PFSK-1 (cell line): ENCODE data around the gene FARS2.

ENCODE experiments used
- POLR2AphosphoS5 ChIP-seq: IDR thresholded peaks from 2 replicates; pipeline ENCODE4 v1.6.1; 2012; ENCODE audit warnings: low read depth, mild to moderate bottlenecking, control low read depth, low read length, moderate library complexity
- TAF1 ChIP-seq: IDR thresholded peaks from 2 replicates; pipeline ENCODE4 v1.6.1; 2012; ENCODE audit warnings: low read length, control low read depth, borderline replicate concordance; ENCODE audit not compliant: insufficient read depth
- TF ChIP-seq, protein P1 (sequence below), 2 experiments: IDR thresholded peaks; 2 replicates each; pipeline versions ENCODE4 v1.6.1 to v1.8.0; 2011 to 2012; ENCODE audit warnings: low read depth in 2 of 2, low read length in 2 of 2, control low read depth in 1 of 2, inconsistent platforms in 1 of 2, mild to moderate bottlenecking in 1 of 2, moderate library complexity in 1 of 2; ENCODE audit not compliant: insufficient read depth in 1 of 2

DNA sequence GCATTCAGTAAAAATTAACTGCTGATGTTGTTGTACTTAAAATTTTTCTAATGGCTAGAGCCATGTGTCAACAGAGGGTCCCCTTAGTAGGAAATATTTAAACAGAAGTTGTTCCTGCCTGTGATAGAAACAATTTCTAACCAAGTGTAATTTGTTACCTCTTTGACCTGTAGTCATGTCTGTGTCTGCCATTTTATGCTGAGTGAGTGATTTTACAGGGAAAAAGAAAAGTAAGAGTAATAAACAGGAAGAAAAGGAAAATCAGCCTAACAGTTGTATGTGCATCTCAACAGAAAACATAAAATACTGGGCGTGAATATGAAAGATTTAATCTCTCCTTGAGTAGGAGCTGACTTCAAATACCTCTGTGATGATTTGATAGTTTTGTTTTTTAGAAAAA is 172.0 kb downstream of the FARS2 start:
- TF ChIP-seq POLR2AphosphoS5: no peak
- TF ChIP-seq, protein P1, sequence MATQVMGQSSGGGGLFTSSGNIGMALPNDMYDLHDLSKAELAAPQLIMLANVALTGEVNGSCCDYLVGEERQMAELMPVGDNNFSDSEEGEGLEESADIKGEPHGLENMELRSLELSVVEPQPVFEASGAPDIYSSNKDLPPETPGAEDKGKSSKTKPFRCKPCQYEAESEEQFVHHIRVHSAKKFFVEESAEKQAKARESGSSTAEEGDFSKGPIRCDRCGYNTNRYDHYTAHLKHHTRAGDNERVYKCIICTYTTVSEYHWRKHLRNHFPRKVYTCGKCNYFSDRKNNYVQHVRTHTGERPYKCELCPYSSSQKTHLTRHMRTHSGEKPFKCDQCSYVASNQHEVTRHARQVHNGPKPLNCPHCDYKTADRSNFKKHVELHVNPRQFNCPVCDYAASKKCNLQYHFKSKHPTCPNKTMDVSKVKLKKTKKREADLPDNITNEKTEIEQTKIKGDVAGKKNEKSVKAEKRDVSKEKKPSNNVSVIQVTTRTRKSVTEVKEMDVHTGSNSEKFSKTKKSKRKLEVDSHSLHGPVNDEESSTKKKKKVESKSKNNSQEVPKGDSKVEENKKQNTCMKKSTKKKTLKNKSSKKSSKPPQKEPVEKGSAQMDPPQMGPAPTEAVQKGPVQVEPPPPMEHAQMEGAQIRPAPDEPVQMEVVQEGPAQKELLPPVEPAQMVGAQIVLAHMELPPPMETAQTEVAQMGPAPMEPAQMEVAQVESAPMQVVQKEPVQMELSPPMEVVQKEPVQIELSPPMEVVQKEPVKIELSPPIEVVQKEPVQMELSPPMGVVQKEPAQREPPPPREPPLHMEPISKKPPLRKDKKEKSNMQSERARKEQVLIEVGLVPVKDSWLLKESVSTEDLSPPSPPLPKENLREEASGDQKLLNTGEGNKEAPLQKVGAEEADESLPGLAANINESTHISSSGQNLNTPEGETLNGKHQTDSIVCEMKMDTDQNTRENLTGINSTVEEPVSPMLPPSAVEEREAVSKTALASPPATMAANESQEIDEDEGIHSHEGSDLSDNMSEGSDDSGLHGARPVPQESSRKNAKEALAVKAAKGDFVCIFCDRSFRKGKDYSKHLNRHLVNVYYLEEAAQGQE (IDR thresholded peaks at IDR 0.05; ENCODE audit: insufficient read depth in 1 of 2, low read depth in 2 of 2, low read length in 2 of 2): no peak
- TF ChIP-seq TAF1: no peak
